ENCODE results near the gene HNRNPUL1. TPM values are rescaled to one million over a fixed set of nuclear protein-coding genes. Genes with fewer than 3 reads are reported as not detected.

HNRNPUL1 gene
- total RNA-seq, 2 experiments from 2014 or later: 194 to 360 TPM

DNA sequence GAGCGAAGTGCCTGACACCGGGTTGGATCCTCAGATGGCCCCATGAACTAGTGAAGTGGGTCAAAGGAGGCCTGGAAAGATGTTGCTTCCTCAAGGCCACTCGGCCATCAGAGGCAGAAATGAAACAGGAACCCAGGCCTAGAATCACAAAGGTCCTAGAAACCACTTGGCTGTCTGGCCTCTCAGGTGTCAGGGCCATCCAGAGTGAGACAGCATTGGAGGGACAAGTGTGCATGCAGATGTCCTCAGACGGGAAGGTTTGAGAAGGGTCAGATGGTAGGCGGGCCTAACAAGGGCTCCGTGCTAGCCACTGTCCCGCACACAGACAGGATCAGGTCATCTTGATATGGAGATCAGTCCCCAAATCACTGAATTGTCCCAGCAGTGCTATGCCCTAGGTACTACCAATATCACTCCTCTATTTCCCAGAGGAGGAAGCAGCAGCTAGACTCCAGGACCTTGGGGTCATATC lies 60.1 kb downstream of the HNRNPUL1 start:
- intact Hi-C loops (cut with micrococcal nuclease; ENCODE audit: unreplicated experiment): no loop called here
- DNase-seq (ENCODE audit: low spot score): no peak
- H3K4me2 ChIP-seq (ENCODE audit: low read length): no peak overlapping the region
- CTCF ChIA-PET (ENCODE audit: unreplicated experiment): no interaction called here
- POLR2A ChIA-PET: interaction anchor here (0.5 to 0.6 kb wide), 2 partner anchors 24 to 27 kb away, joined by 3 read pairs; no protein-coding TSS in a partner anchor
- H3K9me2 ChIP-seq (ENCODE audit: insufficient read depth, low read length): no peaks in the 10 kb centered on the region
- no peaks in the 10 kb centered on the region for H3K79me2 ChIP-seq (ENCODE audit: insufficient read depth, low read depth, low read length)
- no peak overlapping the region for H2AFZ ChIP-seq (ENCODE audit: low read length)
- H3K36me3 ChIP-seq (ENCODE audit: insufficient read depth, low read length): peaks cover 61% of the 10 kb centered on the region
- H3K9me3 ChIP-seq (ENCODE audit: low read length): no peaks in the 10 kb centered on the region
- TF ChIP-seq, protein P1, sequence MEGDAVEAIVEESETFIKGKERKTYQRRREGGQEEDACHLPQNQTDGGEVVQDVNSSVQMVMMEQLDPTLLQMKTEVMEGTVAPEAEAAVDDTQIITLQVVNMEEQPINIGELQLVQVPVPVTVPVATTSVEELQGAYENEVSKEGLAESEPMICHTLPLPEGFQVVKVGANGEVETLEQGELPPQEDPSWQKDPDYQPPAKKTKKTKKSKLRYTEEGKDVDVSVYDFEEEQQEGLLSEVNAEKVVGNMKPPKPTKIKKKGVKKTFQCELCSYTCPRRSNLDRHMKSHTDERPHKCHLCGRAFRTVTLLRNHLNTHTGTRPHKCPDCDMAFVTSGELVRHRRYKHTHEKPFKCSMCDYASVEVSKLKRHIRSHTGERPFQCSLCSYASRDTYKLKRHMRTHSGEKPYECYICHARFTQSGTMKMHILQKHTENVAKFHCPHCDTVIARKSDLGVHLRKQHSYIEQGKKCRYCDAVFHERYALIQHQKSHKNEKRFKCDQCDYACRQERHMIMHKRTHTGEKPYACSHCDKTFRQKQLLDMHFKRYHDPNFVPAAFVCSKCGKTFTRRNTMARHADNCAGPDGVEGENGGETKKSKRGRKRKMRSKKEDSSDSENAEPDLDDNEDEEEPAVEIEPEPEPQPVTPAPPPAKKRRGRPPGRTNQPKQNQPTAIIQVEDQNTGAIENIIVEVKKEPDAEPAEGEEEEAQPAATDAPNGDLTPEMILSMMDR (conservative IDR thresholded peaks at IDR 0.05; ENCODE audit: low read length): no peak
- TF ChIP-seq EZH2phosphoT487 (IDR thresholded peaks at IDR 0.05; ENCODE audit: borderline replicate concordance, low read depth, low read length): no peak
- H3K27ac ChIP-seq (ENCODE audit: low read depth, low read length, poor library complexity, severe bottlenecking): peak overlapping the region; percentile 79
- TSS peak; percentile 77 for BruUV-seq (replicated peaks)
- H3K4me3 ChIP-seq (ENCODE audit: low read depth, low read length, poor library complexity, severe bottlenecking): no peak overlapping the region
- H3K4me1 ChIP-seq (ENCODE audit: insufficient read depth, low read length, poor library complexity, severe bottlenecking): peaks cover 51% of the 10 kb centered on the region
- no peaks in the 10 kb centered on the region; the same call in 1 of the 2 replicates for H4K20me1 ChIP-seq (ENCODE audit: insufficient read depth, low read length)

DNA sequence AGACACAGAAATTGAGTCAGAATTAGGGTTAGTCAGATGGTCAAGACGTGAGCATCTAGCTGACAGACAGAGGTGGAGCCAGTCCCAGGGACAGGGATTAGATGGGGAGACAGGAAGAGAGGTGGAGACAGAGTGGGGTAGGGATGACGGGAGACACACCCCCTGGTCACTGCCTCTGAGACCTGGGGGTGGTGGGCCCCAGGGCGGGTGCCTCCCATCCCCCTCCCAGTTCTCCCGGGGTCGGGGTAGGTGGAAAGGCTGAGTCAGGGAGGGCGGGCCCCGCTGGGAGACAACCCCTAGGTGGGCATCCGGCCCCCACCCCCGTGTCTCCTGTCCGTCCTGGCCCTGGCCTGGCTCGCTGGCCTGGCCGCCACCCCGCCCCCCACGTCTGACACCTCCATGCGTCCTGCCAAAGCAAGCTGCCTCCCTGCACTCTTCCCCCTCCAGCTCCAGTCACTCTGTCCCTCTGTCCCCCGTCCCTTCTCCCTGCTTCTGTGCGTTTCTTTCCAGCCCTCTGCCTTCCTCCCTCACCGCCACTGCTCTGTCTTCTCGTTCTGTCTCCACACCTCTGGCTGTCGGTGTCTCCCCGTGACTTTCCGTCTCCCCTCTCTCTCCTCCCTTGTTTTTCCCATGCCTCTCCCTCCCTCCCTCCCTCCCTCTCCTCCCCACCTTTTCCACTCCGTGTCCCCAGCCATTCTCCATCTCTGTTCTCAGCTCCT lies 60.9 kb downstream of the HNRNPUL1 start:
- peaks cover 57% of the 10 kb centered on the region for H3K36me3 ChIP-seq (ENCODE audit: insufficient read depth, low read length)
- TF ChIP-seq, protein P1 (conservative IDR thresholded peaks at IDR 0.05; ENCODE audit: low read length): no peak
- TF ChIP-seq EZH2phosphoT487 (IDR thresholded peaks at IDR 0.05; ENCODE audit: borderline replicate concordance, low read depth, low read length): no peak
- H3K4me1 ChIP-seq (ENCODE audit: insufficient read depth, low read length, poor library complexity, severe bottlenecking): peaks cover 53% of the 10 kb centered on the region
- H3K4me2 ChIP-seq (ENCODE audit: low read length): peak overlapping the region; percentile 88; the same call in 1 of the 2 replicates
- no peak overlapping the region for H3K4me3 ChIP-seq (ENCODE audit: low read depth, low read length, poor library complexity, severe bottlenecking)
- no peaks in the 10 kb centered on the region for H3K9me2 ChIP-seq (ENCODE audit: insufficient read depth, low read length)
- peak overlapping the region; percentile 79 for H3K27ac ChIP-seq (ENCODE audit: low read depth, low read length, poor library complexity, severe bottlenecking)
- no peaks in the 10 kb centered on the region; the same call in 1 of the 2 replicates for H4K20me1 ChIP-seq (ENCODE audit: insufficient read depth, low read length)
- intact Hi-C loops (cut with micrococcal nuclease; ENCODE audit: unreplicated experiment): no loop called here
- POLR2A ChIA-PET: no interaction called here
- BruUV-seq (replicated peaks): no TSS peak
- no peak for DNase-seq (ENCODE audit: low spot score)
- H3K9me3 ChIP-seq (ENCODE audit: low read length): no peaks in the 10 kb centered on the region
- no peaks in the 10 kb centered on the region for H3K79me2 ChIP-seq (ENCODE audit: insufficient read depth, low read depth, low read length)
- no peak overlapping the region for H2AFZ ChIP-seq (ENCODE audit: low read length)
- CTCF ChIA-PET (ENCODE audit: unreplicated experiment): no interaction called here

DNA sequence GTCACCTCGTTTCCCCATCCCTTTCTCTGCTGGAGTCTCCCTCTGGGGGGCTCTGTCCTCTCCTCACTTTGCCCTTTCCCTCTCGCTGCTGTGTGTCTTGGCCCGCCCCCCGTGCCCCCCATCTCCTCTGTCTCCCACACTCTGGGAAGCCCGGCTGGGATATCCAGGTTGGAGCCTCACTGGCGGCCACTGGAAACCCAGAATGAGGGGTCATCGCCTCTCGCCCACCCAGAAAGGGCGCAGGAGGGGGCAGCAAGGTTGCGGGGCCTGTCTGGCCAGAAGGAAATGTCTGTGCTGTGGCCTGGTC lies 61.4 kb downstream of the HNRNPUL1 start:
- H3K4me2 ChIP-seq (ENCODE audit: low read length): peak overlapping the region; percentile 88; the same call in 1 of the 2 replicates
- H3K27ac ChIP-seq (ENCODE audit: low read depth, low read length, poor library complexity, severe bottlenecking): peak overlapping the region; percentile 79
- no TSS peak for BruUV-seq (replicated peaks)

More for the DNA sequence above, 61.4 kb downstream of the HNRNPUL1 start:
- H3K9me2 ChIP-seq (ENCODE audit: insufficient read depth, low read length): no peaks in the 10 kb centered on the region
- peaks cover 57% of the 10 kb centered on the region for H3K36me3 ChIP-seq (ENCODE audit: insufficient read depth, low read length)
- no peaks in the 10 kb centered on the region; the same call in 1 of the 2 replicates for H4K20me1 ChIP-seq (ENCODE audit: insufficient read depth, low read length)
- no peak overlapping the region for H2AFZ ChIP-seq (ENCODE audit: low read length)
- intact Hi-C loops (cut with micrococcal nuclease; ENCODE audit: unreplicated experiment): no loop called here
- no peak overlapping the region for H3K4me3 ChIP-seq (ENCODE audit: low read depth, low read length, poor library complexity, severe bottlenecking)
- ChIA-PET POLR2A (no interaction called here), CTCF (ENCODE audit: unreplicated experiment) (no interaction called here)
- TF ChIP-seq, protein P1 (conservative IDR thresholded peaks at IDR 0.05; ENCODE audit: low read length): no peak
- no peak for TF ChIP-seq EZH2phosphoT487 (IDR thresholded peaks at IDR 0.05; ENCODE audit: borderline replicate concordance, low read depth, low read length)
- H3K9me3 ChIP-seq (ENCODE audit: low read length): no peaks in the 10 kb centered on the region
- H3K4me1 ChIP-seq (ENCODE audit: insufficient read depth, low read length, poor library complexity, severe bottlenecking): peaks cover 53% of the 10 kb centered on the region
- H3K79me2 ChIP-seq (ENCODE audit: insufficient read depth, low read depth, low read length): no peaks in the 10 kb centered on the region
- no peak for DNase-seq (ENCODE audit: low spot score)

Data from OCI-LY7 (cell line).